Sigmoid colon (tissue), 7 donors: ENCODE measurements around the gene SPRED2. TPM values are rescaled to one million over a fixed set of nuclear protein-coding genes. Genes with fewer than 3 reads are reported as not detected.

Experiments
- DNase-seq: peaks from one replicate; pipeline ENCODE4 v3.0.0-alpha.2; 2019
- H3K27ac ChIP-seq, 4 donors: fragments of 200-600 bp; sonication (generic); one replicate each; pipeline ENCODE4 v1.5.1; 2016 to 2019; ENCODE audit warnings: mild to moderate bottlenecking in 1 of 4
- H3K27me3 ChIP-seq, 3 donors: fragments of 200-600 bp; sonication (generic); one replicate each; pipeline ENCODE4 v1.5.1; 2019; ENCODE audit warnings: mild to moderate bottlenecking in 1 of 3
- H3K36me3 ChIP-seq, 4 donors: fragments of 200-600 bp; sonication (generic); one replicate each; pipeline ENCODE4 v1.5.1; 2016 to 2019
- H3K4me1 ChIP-seq, 4 donors: fragments of 200-600 bp; sonication (generic); one replicate each; pipeline ENCODE4 v1.5.1; 2017 to 2019
- H3K4me3 ChIP-seq, 4 donors: fragments of 200-600 bp; sonication (generic); one replicate each; pipeline ENCODE4 v1.5.1; 2017 to 2019; ENCODE audit warnings: mild to moderate bottlenecking in 2 of 4, moderate library complexity in 1 of 4
- H3K9me3 ChIP-seq, 4 donors: fragments of 200-600 bp in 3 of 4; sonication (generic) in 3 of 4; one replicate each; pipeline versions ENCODE4 v1.5.1 to v1.6.1; 2013 to 2019
- CTCF ChIP-seq, 4 experiments: fragments of 450-650 bp in 3 of 4; fragments of 200-600 bp in 1 of 4; IDR thresholded peaks; one replicate each; pipeline ENCODE4 v1.5.1; 2016 to 2019; ENCODE audit warnings: antibody characterized with exemption in 4 of 4, mild to moderate bottlenecking in 3 of 4, moderate library complexity in 2 of 4
- EP300 ChIP-seq, 4 donors: sonication (generic); formaldehyde crosslinking; IDR thresholded peaks; one replicate each; pipeline ENCODE4 v1.6.1; 2017; ENCODE audit warnings: antibody characterized with exemption in 4 of 4
- POLR2A ChIP-seq, 2 donors: fragments of 450-650 bp; IDR thresholded peaks; one replicate each; pipeline ENCODE4 v1.6.1; 2016; ENCODE audit warnings: antibody characterized with exemption in 2 of 2, mild to moderate bottlenecking in 2 of 2, moderate library complexity in 2 of 2
- POLR2AphosphoS5 ChIP-seq, 4 donors: sonication (generic); formaldehyde crosslinking; IDR thresholded peaks; one replicate each; pipeline ENCODE4 v1.6.1; 2017; ENCODE audit warnings: antibody characterized with exemption in 4 of 4
- WGBS, 2 donors: extraction: QIAGEN DNeasy Blood & Tissue Kit; methylation state at CpG; one replicate each; pipeline ENCODE4 v1.1.7; 2013; 5-methylcytosine and 5-hydroxymethylcytosine counted together
- intact Hi-C: fragments of 100-400 bp; cut with DNase I; formaldehyde crosslinking; loops from one replicate; pipeline ENCODE4 v1.15.1; 2023
- polyA plus RNA-seq, 3 donors: library from polyadenylated mRNA; stranded (reverse); fragments of 200-250 nt; gene quantifications; one replicate each; pipeline ENCODE4 v1.2.3, GENCODE V29; 2013
- total RNA-seq, 4 donors: library from RNA; depleted of rRNA; stranded (reverse); fragments of >200 nt; gene quantifications; one replicate each; pipeline ENCODE4 v1.1.0, GENCODE V29; 2016
- donor health status: healthy with polysubstance abuse.
- donor health status: Bipolar disorder and iron deficiency.
- donor health status: healthy.

SPRED2 gene
- total and polyA plus RNA-seq, 7 donors = 6.1 to 31.2 (median 13.0) TPM

- Histone ChIP-seq H3K9me3 (no peaks in the 10 kb centered on the region), H3K4me3 (no peak overlapping the region), H3K4me1 (peaks cover 0 to 21% (median 16%) of the 10 kb centered on the region in 4 donors), H3K27ac (no peak overlapping the region), H3K36me3 (no peaks in the 10 kb centered on the region), H3K27me3 (no peaks in the 10 kb centered on the region)
- intact Hi-C loops = no loop called here
- 64 to 86% methylated on average over 4 of the region's 4 CpGs for WGBS, 2 donors
- no peak for DNase-seq
- TF ChIP-seq POLR2A (IDR thresholded peaks at IDR 0.05) (no peak), CTCF (IDR thresholded peaks at IDR 0.05) (no peak), POLR2AphosphoS5 (IDR thresholded peaks at IDR 0.05) (no peak), EP300 (IDR thresholded peaks at IDR 0.05) (no peak)
Measured at GRCh38 chr2:65378290-65378689, 54.1 kb downstream of the SPRED2 start.

DNA sequence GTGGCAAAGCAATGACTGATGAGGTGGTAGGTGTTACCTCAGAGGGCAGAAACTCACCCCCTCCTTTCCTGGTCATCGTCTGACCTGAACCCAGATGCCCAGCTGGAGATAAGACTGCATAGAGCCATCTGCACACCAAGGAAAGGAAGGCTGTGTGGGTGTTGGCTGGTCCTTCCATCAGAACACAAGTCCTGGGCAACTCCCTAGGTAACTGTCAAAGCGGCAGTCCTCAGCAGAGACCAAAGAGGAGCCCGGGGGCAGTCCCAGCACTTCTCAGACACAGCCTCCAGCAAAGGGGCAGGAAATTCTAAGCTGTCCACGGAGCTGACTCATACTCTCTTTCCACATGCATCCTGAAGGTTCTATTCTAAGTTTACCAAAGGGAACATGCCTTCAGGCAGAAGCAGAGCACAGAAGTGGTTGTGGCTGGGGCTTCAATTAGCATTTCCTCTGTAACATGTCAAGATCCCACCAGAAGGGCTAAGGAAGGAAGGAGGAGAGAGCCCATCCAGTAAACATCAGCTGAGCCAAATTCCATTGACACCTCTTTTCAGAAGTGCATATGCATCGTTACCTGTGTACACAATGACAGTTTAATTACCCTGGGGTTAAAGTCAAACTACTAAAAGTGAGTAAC lies 54.7 kb downstream of the SPRED2 start:
- no peaks in the 10 kb centered on the region for H3K36me3 ChIP-seq
- TF ChIP-seq POLR2A (IDR thresholded peaks at IDR 0.05) (no peak), EP300 (IDR thresholded peaks at IDR 0.05) (no peak), CTCF (IDR thresholded peaks at IDR 0.05) (no peak), POLR2AphosphoS5 (IDR thresholded peaks at IDR 0.05) (no peak)
- no peaks in the 10 kb centered on the region for H3K27me3 ChIP-seq
- no peaks in the 10 kb centered on the region for H3K9me3 ChIP-seq
- WGBS, 2 donors = 21 to 36% methylated on average over 5 of the region's 5 CpGs
- intact Hi-C loops = no loop called here
- peaks cover 0 to 15% (median 9%) of the 10 kb centered on the region in 4 donors for H3K4me1 ChIP-seq
- DNase-seq = no peak
- no peak overlapping the region for H3K4me3 ChIP-seq
- H3K27ac ChIP-seq = no peak overlapping the region

- TF ChIP-seq EP300 (IDR thresholded peaks at IDR 0.05) = no peak
- TF ChIP-seq CTCF (IDR thresholded peaks at IDR 0.05) = no peak
- TF ChIP-seq POLR2AphosphoS5 (IDR thresholded peaks at IDR 0.05) = no peak
- no peak for TF ChIP-seq POLR2A (IDR thresholded peaks at IDR 0.05)
- H3K27ac ChIP-seq = no peak overlapping the region
- no peak for DNase-seq
- 94 to 95% methylated on average over 4 of the region's 4 CpGs for WGBS, 2 donors
- no peaks in the 10 kb centered on the region for H3K9me3 ChIP-seq
- no peaks in the 10 kb centered on the region for H3K36me3 ChIP-seq
- H3K4me3 ChIP-seq = no peak overlapping the region
- intact Hi-C loops = no loop called here
- peaks cover 0 to 5% (median 5%) of the 10 kb centered on the region in 4 donors for H3K4me1 ChIP-seq
- no peaks in the 10 kb centered on the region for H3K27me3 ChIP-seq
Measured at GRCh38 chr2:65375723-65376122, 56.7 kb downstream of the SPRED2 start.

DNA sequence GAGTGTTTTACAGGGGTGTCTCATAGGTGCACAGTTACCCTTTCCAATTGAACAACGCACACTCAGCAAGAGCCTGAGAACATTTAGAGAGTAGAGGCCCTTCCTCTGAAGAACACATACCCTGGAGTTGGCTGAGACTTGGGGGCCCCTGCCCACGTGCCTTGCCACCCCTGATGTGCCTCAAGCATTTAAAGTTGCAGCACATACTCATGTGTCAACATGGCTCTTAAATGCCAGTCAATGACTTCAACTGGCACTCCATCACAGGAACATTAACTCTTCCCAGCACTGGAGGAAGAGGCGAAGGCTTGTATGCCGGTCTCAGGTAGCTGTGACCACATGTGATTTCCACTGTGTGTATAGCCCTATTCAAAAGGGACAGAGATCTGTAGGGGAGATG lies 57.4 kb downstream of the SPRED2 start:
- Histone ChIP-seq H3K27ac (no peak overlapping the region), H3K27me3 (no peaks in the 10 kb centered on the region), H3K36me3 (no peaks in the 10 kb centered on the region), H3K9me3 (no peaks in the 10 kb centered on the region), H3K4me3 (no peak overlapping the region), H3K4me1 (peaks cover 0 to 8% (median 6%) of the 10 kb centered on the region in 4 donors)
- intact Hi-C loops = no loop called here
- TF ChIP-seq CTCF (IDR thresholded peaks at IDR 0.05) = no peak
- no peak for TF ChIP-seq POLR2AphosphoS5 (IDR thresholded peaks at IDR 0.05)
- TF ChIP-seq EP300 (IDR thresholded peaks at IDR 0.05) = no peak
- no peak for TF ChIP-seq POLR2A (IDR thresholded peaks at IDR 0.05)
- 93 to 96% methylated on average over 4 of the region's 4 CpGs for whole genome bisulfite sequencing, 2 donors
- DNase-seq = no peak

DNA sequence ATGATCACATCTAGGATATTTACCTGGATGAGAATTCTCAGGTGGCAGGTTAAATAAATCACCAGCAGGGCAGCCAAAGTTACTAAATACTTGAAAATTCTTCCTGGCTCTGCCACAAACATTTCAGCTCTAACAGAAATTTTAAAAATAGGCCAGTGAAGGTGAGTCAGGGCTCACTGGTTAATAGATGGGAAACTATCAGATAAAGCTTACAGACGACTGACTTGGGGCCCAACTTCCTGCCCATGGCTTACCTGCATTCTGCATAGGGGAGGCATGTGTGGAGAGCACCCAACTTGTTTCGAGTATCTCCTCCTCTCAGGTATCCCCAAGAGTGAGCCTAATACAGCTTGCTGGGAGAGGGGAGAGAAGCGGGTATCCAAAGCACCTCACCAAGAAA lies 57.8 kb downstream of the SPRED2 start:
- H3K4me3 ChIP-seq = no peak overlapping the region
- intact Hi-C loops = no loop called here

More for the DNA sequence above, 57.8 kb downstream of the SPRED2 start:
- Histone ChIP-seq H3K4me1 (peaks cover 0 to 8% (median 6%) of the 10 kb centered on the region in 4 donors), H3K36me3 (no peaks in the 10 kb centered on the region), H3K9me3 (no peaks in the 10 kb centered on the region), H3K27me3 (no peaks in the 10 kb centered on the region), H3K27ac (no peak overlapping the region)
- DNase-seq = no peak
- WGBS, 2 donors = 70 to 89% methylated on average over 3 of the region's 3 CpGs
- no peak for TF ChIP-seq POLR2A (IDR thresholded peaks at IDR 0.05)
- no peak for TF ChIP-seq EP300 (IDR thresholded peaks at IDR 0.05)
- no peak for TF ChIP-seq POLR2AphosphoS5 (IDR thresholded peaks at IDR 0.05)
- TF ChIP-seq CTCF (IDR thresholded peaks at IDR 0.05) = no peak
